ENCODE results near the gene GSE1. TPM values are rescaled to one million over a fixed set of nuclear protein-coding genes. Genes with fewer than 3 reads are reported as not detected.

The GSE1 gene
- total and polyA plus RNA-seq, 9 of the 15 experiments (the other 6 are each of a cell fraction or from before 2014, with no cell fraction given), result 12.2 to 244 (median 57.9) TPM

DNA sequence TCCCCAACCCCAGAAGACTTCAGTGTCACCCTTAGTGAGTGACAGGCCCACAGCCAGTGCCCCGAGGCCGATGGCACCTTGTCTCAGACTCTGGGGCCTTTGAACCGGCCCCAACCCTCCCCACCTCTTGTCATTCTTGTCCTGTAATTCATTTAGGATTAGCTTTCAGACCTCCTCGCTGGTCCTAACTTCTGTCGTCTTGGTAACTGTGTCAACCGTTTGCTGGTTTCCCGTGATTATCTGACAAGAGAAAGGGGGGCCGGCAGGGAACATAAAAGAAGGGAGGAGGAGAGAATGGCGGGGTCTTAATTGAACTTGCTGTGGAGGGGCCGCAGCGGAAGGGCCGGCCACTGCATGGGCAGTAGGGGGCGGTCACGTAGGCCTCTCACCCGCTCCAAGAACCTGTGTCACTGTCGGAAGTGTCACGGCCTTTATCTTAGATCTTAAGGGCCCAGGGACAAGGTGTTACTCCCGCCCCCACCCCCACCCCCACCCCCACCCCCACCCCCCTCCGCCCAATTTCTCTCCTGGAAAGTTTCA, 46.5 kb upstream of the GSE1 start (continued):
- TF ChIP-seq HCFC1 (IDR thresholded peaks at IDR 0.05; ENCODE audit: low read depth, low read length) (peak; percentile 41; the same call in 1 of the 2 replicates), CBFB (CRISPR knock-in tag; IDR thresholded peaks at IDR 0.05) (no peak), SMARCC2 (IDR thresholded peaks at IDR 0.05; ENCODE audit: low read depth) (no peak), ZBTB7A (IDR thresholded peaks at IDR 0.05; ENCODE audit: borderline replicate concordance, control insufficient read depth, low read depth, low read length) (peak; percentile 97), WHSC1 (IDR thresholded peaks at IDR 0.05; ENCODE audit: low read length) (no peak), TCF3 (CRISPR knock-in tag; IDR thresholded peaks at IDR 0.05) (0 out of 2 replicates have a peak, but pooled peaks have one; percentile 6), NCOA2 (IDR thresholded peaks at IDR 0.05; ENCODE audit: partially characterized antibody in 2 of 2) (no peak), FOXJ2 (tag; IDR thresholded peaks at IDR 0.05) (peak; percentile 77), HIVEP1 (CRISPR knock-in tag; IDR thresholded peaks at IDR 0.05) (no peak), ZFX (CRISPR knock-in tag; IDR thresholded peaks at IDR 0.05) (no peak), MEF2D (tag; conservative IDR thresholded peaks at IDR 0.05; ENCODE audit: low read depth) (no peak), RHOXF2B (CRISPR knock-in tag; conservative IDR thresholded peaks at IDR 0.05) (no peak), TBL1XR1 (IDR thresholded peaks at IDR 0.05; ENCODE audit: low read length in 2 of 2) (peak; percentile 29 to 45; a peak in 1 of 4 replicates), CCNT2 (IDR thresholded peaks at IDR 0.05; ENCODE audit: borderline replicate concordance, extremely low read depth, insufficient read length, low read depth, low read length) (peak; percentile 79), LEF1 (IDR thresholded peaks at IDR 0.05) (peak; percentile 9; the same call in 1 of the 2 replicates), ELF4 (CRISPR knock-in tag; IDR thresholded peaks at IDR 0.05) (no peak), TBP (optimal IDR thresholded peaks at IDR 0.05; ENCODE audit: low read depth, low read length) (no peak), ZZZ3 (IDR thresholded peaks at IDR 0.05) (no peak), BCL6 (CRISPR knock-in tag; IDR thresholded peaks at IDR 0.05) (no peak), SIN3A (IDR thresholded peaks at IDR 0.05; ENCODE audit: borderline replicate concordance in 2 of 2, control insufficient read depth in 1 of 2, low read depth in 2 of 2, low read length in 2 of 2) (peak in 1 of 2 experiments; percentile 24; a peak in 2 of 4 replicates), EP300 (IDR thresholded peaks at IDR 0.05; ENCODE audit: low read length) (peak; percentile 76; the same call in 1 of the 2 replicates), ZNF75A (CRISPR knock-in tag; IDR thresholded peaks at IDR 0.05) (no peak)
- TF ChIP-seq, protein P1, sequence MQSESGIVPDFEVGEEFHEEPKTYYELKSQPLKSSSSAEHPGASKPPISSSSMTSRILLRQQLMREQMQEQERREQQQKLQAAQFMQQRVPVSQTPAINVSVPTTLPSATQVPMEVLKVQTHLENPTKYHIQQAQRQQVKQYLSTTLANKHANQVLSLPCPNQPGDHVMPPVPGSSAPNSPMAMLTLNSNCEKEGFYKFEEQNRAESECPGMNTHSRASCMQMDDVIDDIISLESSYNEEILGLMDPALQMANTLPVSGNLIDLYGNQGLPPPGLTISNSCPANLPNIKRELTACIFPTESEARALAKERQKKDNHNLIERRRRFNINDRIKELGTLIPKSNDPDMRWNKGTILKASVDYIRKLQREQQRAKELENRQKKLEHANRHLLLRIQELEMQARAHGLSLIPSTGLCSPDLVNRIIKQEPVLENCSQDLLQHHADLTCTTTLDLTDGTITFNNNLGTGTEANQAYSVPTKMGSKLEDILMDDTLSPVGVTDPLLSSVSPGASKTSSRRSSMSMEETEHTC (IDR thresholded peaks at IDR 0.05), result peak; percentile 60; the same call in 1 of the 2 replicates
- TF ChIP-seq, protein P2, sequence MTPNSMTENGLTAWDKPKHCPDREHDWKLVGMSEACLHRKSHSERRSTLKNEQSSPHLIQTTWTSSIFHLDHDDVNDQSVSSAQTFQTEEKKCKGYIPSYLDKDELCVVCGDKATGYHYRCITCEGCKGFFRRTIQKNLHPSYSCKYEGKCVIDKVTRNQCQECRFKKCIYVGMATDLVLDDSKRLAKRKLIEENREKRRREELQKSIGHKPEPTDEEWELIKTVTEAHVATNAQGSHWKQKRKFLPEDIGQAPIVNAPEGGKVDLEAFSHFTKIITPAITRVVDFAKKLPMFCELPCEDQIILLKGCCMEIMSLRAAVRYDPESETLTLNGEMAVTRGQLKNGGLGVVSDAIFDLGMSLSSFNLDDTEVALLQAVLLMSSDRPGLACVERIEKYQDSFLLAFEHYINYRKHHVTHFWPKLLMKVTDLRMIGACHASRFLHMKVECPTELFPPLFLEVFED (CRISPR knock-in tag; conservative IDR thresholded peaks at IDR 0.05), result no peak
- TF ChIP-seq, protein P3, sequence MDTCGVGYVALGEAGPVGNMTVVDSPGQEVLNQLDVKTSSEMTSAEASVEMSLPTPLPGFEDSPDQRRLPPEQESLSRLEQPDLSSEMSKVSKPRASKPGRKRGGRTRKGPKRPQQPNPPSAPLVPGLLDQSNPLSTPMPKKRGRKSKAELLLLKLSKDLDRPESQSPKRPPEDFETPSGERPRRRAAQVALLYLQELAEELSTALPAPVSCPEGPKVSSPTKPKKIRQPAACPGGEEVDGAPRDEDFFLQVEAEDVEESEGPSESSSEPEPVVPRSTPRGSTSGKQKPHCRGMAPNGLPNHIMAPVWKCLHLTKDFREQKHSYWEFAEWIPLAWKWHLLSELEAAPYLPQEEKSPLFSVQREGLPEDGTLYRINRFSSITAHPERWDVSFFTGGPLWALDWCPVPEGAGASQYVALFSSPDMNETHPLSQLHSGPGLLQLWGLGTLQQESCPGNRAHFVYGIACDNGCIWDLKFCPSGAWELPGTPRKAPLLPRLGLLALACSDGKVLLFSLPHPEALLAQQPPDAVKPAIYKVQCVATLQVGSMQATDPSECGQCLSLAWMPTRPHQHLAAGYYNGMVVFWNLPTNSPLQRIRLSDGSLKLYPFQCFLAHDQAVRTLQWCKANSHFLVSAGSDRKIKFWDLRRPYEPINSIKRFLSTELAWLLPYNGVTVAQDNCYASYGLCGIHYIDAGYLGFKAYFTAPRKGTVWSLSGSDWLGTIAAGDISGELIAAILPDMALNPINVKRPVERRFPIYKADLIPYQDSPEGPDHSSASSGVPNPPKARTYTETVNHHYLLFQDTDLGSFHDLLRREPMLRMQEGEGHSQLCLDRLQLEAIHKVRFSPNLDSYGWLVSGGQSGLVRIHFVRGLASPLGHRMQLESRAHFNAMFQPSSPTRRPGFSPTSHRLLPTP (IDR thresholded peaks at IDR 0.05; ENCODE audit: borderline replicate concordance, extremely low read depth, insufficient read length), result no peak
